ENCODE results near the gene TLR3. TPM values are rescaled to one million over a fixed set of nuclear protein-coding genes. Genes with fewer than 3 reads are reported as not detected.
A peak's percentile ranks its signal among the peaks of the same experiment; 100 is the strongest.

The TLR3 gene
- total RNA-seq, 1 donor from 2014 or later = 10.6 TPM

DNA sequence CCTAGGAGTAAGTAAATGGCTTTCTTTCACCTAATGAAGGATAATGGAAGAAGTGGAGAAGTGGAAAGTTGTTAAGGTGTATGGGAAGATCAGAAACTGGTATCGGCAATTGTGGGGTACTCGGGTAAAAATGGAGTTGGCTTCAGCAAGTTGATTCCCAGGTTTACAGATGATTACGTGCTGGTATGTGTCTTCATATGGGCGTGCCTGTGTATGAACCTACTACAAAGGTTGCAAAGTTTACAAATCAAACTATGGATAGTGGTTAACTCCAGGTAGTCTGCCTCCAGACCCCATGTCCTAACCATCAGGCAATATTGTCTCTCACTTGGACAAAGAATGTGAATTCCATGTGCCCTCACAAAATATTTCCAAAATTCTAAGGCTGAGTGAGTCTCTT is 773 bp downstream of the TLR3 start:
- Histone ChIP-seq H3K4me3 (peak overlapping the region; percentile 47 to 56), H3K27me3 (no peaks in the 10 kb centered on the region), H3K9me3 (no peaks in the 10 kb centered on the region), H3K27ac (no peak overlapping the region), H3K36me3 (no peaks in the 10 kb centered on the region), H3K4me1 (peaks cover 10% of the 10 kb centered on the region)
- intact Hi-C loops (cut with DNase I) = loop anchor here (10.0 kb wide), 1 partner anchor 65 kb away; no protein-coding TSS in a partner anchor
- DNase-seq (ENCODE audit: extremely low spot score in 2 of 2) = peak in 1 of 2 donors; percentile 71
- TF ChIP-seq, protein P1, sequence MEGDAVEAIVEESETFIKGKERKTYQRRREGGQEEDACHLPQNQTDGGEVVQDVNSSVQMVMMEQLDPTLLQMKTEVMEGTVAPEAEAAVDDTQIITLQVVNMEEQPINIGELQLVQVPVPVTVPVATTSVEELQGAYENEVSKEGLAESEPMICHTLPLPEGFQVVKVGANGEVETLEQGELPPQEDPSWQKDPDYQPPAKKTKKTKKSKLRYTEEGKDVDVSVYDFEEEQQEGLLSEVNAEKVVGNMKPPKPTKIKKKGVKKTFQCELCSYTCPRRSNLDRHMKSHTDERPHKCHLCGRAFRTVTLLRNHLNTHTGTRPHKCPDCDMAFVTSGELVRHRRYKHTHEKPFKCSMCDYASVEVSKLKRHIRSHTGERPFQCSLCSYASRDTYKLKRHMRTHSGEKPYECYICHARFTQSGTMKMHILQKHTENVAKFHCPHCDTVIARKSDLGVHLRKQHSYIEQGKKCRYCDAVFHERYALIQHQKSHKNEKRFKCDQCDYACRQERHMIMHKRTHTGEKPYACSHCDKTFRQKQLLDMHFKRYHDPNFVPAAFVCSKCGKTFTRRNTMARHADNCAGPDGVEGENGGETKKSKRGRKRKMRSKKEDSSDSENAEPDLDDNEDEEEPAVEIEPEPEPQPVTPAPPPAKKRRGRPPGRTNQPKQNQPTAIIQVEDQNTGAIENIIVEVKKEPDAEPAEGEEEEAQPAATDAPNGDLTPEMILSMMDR (IDR thresholded peaks at IDR 0.05) = no peak
- no peak for TF ChIP-seq POLR2A (IDR thresholded peaks at IDR 0.05)
- no peak for TF ChIP-seq POLR2AphosphoS5 (IDR thresholded peaks at IDR 0.05; ENCODE audit: insufficient read depth in 1 of 2, low read depth in 1 of 2)

DNA sequence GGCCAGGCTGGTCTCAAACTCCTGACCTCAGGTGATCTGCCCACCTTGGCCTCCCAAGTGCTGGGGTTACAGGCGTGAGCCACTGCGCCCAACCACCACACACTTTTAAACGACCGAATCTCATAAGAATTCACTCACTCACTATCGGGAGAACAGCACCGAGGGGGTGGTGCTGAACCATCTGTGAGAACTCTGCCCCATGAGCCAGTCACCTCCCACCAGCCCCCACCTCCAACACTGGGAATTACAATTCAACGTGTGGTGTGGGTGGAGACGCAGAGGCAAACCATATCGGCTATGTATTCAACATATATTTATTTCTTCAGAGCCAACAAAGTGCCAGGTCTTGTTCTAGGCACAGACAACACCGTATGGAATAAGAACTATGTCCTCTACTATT is 3.6 kb downstream of the TLR3 start:
- DNase-seq (ENCODE audit: extremely low spot score in 2 of 2) = peak in 1 of 2 donors; percentile 32
- Histone ChIP-seq H3K4me3 (no peak overlapping the region), H3K9me3 (no peaks in the 10 kb centered on the region), H3K36me3 (no peaks in the 10 kb centered on the region), H3K27me3 (no peaks in the 10 kb centered on the region), H3K4me1 (peaks cover 10% of the 10 kb centered on the region), H3K27ac (no peak overlapping the region)
- TF ChIP-seq POLR2A (IDR thresholded peaks at IDR 0.05) (no peak), POLR2AphosphoS5 (IDR thresholded peaks at IDR 0.05; ENCODE audit: insufficient read depth in 1 of 2, low read depth in 1 of 2) (no peak)
- TF ChIP-seq, protein P1 (IDR thresholded peaks at IDR 0.05) = no peak
- intact Hi-C loops (cut with DNase I) = loop anchor here (10.0 kb wide), 1 partner anchor 62 kb away; no protein-coding TSS in a partner anchor

DNA sequence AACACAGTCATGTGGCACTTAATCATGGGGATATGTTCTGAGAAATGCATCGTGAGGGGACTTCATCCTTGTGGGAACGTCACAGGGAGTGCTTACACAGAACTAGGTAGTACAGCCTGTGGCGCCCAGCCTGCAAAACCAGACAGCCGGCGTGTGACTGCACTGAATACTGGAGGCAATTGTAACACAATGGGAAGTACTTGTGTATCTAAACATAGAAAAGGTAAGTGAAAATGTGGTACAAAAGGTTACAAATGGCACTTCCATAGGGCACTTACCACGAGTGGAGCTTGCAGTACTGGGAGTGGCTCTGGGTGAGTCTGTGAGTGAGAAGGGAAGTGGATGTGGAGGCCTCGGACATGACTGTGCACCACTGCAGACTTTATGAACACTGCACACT is 5.2 kb downstream of the TLR3 start:
- Histone ChIP-seq H3K27ac (no peak overlapping the region), H3K4me1 (peaks cover 10% of the 10 kb centered on the region), H3K9me3 (no peaks in the 10 kb centered on the region), H3K27me3 (no peaks in the 10 kb centered on the region), H3K4me3 (no peak overlapping the region), H3K36me3 (no peaks in the 10 kb centered on the region)
- DNase-seq (ENCODE audit: extremely low spot score in 2 of 2) = peak in 1 of 2 donors; percentile 77
- intact Hi-C loops (cut with DNase I) = loop anchor here (10.0 kb wide), 1 partner anchor 61 kb away; no protein-coding TSS in a partner anchor
- TF ChIP-seq POLR2AphosphoS5 (IDR thresholded peaks at IDR 0.05; ENCODE audit: insufficient read depth in 1 of 2, low read depth in 1 of 2) = no peak
- TF ChIP-seq, protein P1 (IDR thresholded peaks at IDR 0.05) = no peak
- TF ChIP-seq POLR2A (IDR thresholded peaks at IDR 0.05) = no peak

DNA sequence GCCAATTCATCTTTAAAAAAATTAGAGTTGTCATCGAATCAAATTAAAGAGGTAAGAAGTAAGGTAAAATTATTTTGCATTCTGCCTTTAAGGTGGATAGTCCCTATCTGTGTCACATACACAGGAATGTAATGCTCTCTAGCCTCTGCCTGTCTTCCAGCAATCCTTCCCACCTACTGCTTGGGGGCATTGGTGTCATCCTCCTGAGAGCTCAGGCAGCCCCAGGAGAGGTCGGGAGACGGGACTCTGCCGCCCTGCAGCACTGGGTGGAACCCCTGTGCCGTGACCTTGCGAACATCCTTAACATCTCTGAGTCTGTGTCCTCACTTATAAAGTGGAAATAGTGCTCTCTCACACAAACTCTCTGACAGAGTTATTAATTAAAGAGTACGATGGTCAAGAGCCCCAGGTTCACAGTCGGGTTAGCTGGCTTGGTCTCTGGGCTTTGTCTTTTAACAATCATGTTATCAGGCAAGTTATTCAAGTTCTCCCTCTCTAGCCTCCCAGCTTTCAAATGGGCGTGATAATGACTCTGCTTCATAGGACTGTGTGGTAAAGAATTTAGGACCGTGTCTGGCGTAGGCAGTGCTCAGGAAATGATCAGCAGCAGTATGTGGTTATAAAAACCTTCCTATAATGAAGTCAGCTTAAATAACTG is 10.2 kb downstream of the TLR3 start:
- no peaks in the 10 kb centered on the region for H3K9me3 ChIP-seq
- no peak for TF ChIP-seq POLR2AphosphoS5 (IDR thresholded peaks at IDR 0.05; ENCODE audit: insufficient read depth in 1 of 2, low read depth in 1 of 2)
- TF ChIP-seq, protein P1 (IDR thresholded peaks at IDR 0.05) = no peak
- TF ChIP-seq POLR2A (IDR thresholded peaks at IDR 0.05) = no peak
- no peak overlapping the region for H3K27ac ChIP-seq
- H3K4me1 ChIP-seq = no peaks in the 10 kb centered on the region
- H3K4me3 ChIP-seq = no peak overlapping the region
- no peaks in the 10 kb centered on the region for H3K36me3 ChIP-seq
- peak in 1 of 2 donors; percentile 47 for DNase-seq (ENCODE audit: extremely low spot score in 2 of 2)
- intact Hi-C loops (cut with DNase I) = loop anchor here (10.0 kb wide), 1 partner anchor 56 kb away; no protein-coding TSS in a partner anchor
- H3K27me3 ChIP-seq = no peaks in the 10 kb centered on the region

DNA sequence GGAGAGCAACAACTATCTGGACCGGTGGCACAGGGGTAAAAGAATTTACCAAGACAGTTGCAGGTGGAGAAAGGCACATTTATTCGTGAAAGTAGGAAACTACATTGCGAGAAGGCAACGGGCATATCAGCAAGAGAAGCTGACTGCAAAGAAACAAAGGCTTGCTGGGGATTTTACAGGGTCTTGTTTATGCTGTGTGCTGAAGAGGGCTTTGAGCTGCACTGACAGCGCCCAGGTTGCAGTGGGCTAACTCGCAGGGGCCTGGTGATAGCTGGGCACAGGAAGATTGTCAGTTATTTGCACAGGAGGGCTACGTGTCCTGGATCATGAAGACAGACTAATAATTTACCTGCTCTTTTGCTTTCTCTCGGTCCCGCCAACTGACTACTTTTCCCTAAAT is 10.7 kb downstream of the TLR3 start:
- H3K4me1 ChIP-seq = no peaks in the 10 kb centered on the region
- no peaks in the 10 kb centered on the region for H3K27me3 ChIP-seq
- intact Hi-C loops (cut with DNase I) = loop anchor here (10.0 kb wide), 1 partner anchor 55 kb away; no protein-coding TSS in a partner anchor
- DNase-seq (ENCODE audit: extremely low spot score in 2 of 2) = peak in 1 of 2 donors; percentile 62
- H3K4me3 ChIP-seq = no peak overlapping the region
- H3K27ac ChIP-seq = no peak overlapping the region
- H3K36me3 ChIP-seq = no peaks in the 10 kb centered on the region
- TF ChIP-seq, protein P1 (IDR thresholded peaks at IDR 0.05) = no peak
- no peak for TF ChIP-seq POLR2A (IDR thresholded peaks at IDR 0.05)
- no peak for TF ChIP-seq POLR2AphosphoS5 (IDR thresholded peaks at IDR 0.05; ENCODE audit: insufficient read depth in 1 of 2, low read depth in 1 of 2)
- no peaks in the 10 kb centered on the region for H3K9me3 ChIP-seq

Data from vagina (tissue), 2 donors.